Measurements from ENCODE around the gene ZNF44. TPM values are rescaled to one million over a fixed set of nuclear protein-coding genes. Genes with fewer than 3 reads are reported as not detected.

The ZNF44 gene
- total and polyA plus RNA-seq, 2 of the 13 experiments (the other 11 are each of a cell fraction or from before 2014, with no cell fraction given) = 6.9 to 15.7 TPM

- TF ChIP-seq ZGPAT (CRISPR knock-in tag; IDR thresholded peaks at IDR 0.05) = no peak; the same call in 1 of the 2 replicates
- peak; percentile 24 for TF ChIP-seq SKI (IDR thresholded peaks at IDR 0.05; ENCODE audit: partially characterized antibody)
- TF ChIP-seq JUNB (CRISPR knock-in tag; IDR thresholded peaks at IDR 0.05; ENCODE audit: borderline replicate concordance) = no peak
- no peak for TF ChIP-seq ZBTB14 (CRISPR knock-in tag; IDR thresholded peaks at IDR 0.05)
- TF ChIP-seq ZNF510 (CRISPR knock-in tag; IDR thresholded peaks at IDR 0.05; ENCODE audit: low read depth) = 0 out of 2 replicates have a peak, but pooled peaks have one; percentile 17
- TF ChIP-seq NFYB (CRISPR knock-in tag; IDR thresholded peaks at IDR 0.05) = peak; percentile 99
- TF ChIP-seq ATF5 (CRISPR knock-in tag; IDR thresholded peaks at IDR 0.05; ENCODE audit: low read depth) = no peak
- TF ChIP-seq ZNF605 (CRISPR knock-in tag; IDR thresholded peaks at IDR 0.05) = 0 out of 2 replicates have a peak, but pooled peaks have one; percentile 27
- peak; percentile 44 for TF ChIP-seq SALL2 (CRISPR knock-in tag; IDR thresholded peaks at IDR 0.05)
- TF ChIP-seq POLR2AphosphoS5 (IDR thresholded peaks at IDR 0.05; ENCODE audit: low read depth, low read length) = peak; percentile 90
- TF ChIP-seq NR2F1 (CRISPR knock-in tag; IDR thresholded peaks at IDR 0.05) = peak; percentile 87 to 94
- peak; percentile 31 for TF ChIP-seq ZBTB38 (CRISPR knock-in tag; IDR thresholded peaks at IDR 0.05)
- peak; percentile 84 for TF ChIP-seq SP4 (CRISPR knock-in tag; IDR thresholded peaks at IDR 0.05)
- no peak for TF ChIP-seq ZNF337 (CRISPR knock-in tag; IDR thresholded peaks at IDR 0.05; ENCODE audit: borderline replicate concordance, low read depth)
- no peak for TF ChIP-seq ZSCAN5A (CRISPR knock-in tag; IDR thresholded peaks at IDR 0.05; ENCODE audit: borderline replicate concordance)
- TF ChIP-seq MTA1 (CRISPR knock-in tag; IDR thresholded peaks at IDR 0.05; ENCODE audit: borderline replicate concordance) = peak; percentile 22; the same call in 1 of the 2 replicates
- no peak for TF ChIP-seq ZNF142 (CRISPR knock-in tag; IDR thresholded peaks at IDR 0.05)
Measured at GRCh38 chr19:12294249-12295158, at the start of gene ZNF44 (continued).

All from HepG2 (cell line).